ENCODE results near the gene CRYGD. TPM values are rescaled to one million over a fixed set of nuclear protein-coding genes. Genes with fewer than 3 reads are reported as not detected.
A peak's percentile ranks its signal among the peaks of the same experiment; 100 is the strongest.
"Not testable (repeated sequence)": the region's sequence is repeated elsewhere in the genome, so short reads cannot be mapped to it uniquely, and the experiment has no call there.

The CRYGD gene
- total RNA-seq = 5.7 TPM

DNA sequence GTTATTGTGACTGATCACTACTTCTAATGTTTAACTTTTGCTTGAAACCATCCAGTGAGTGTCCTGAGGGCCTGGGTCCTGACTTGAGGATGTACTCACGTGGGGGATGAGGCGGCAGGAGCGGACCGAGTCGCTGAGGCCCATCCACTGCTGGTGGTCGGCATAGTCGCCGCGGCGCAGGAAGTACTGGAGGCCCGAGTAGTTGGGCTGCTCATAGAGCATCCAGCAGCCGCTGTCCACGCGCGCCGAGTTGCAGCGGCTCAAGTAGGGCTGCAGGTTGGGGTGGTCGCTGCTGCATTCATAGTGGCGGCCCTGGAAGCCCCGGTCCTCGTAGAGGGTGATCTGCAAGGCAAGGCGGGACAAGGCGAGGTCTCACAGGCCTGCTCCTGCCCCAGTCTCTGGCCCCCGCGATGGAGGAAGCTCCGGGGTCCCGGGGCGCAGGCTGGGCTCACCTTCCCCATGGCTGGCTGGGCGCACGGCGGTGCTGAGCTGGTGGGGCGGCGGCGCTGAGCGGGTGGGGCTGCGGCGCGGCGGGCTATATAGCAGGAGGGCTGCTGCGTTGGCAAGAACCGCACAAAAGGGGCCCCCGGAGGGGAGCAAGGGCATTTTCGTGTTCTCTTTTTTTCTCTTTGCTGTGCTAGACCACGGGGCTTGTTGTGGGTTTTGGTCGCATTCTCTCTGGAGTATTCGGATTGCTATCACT, at the start of gene CRYGD:
Gene CRYGD (minus strand): TSS at position 512 of the 703 bp plus-strand sequence. CDS start 51 bp downstream, at position 461.
- peak in 2 of 3 donors; percentile 45 to 65 for DNase-seq (ENCODE audit: low read depth in 2 of 3, low spot score in 2 of 3)

DNA sequence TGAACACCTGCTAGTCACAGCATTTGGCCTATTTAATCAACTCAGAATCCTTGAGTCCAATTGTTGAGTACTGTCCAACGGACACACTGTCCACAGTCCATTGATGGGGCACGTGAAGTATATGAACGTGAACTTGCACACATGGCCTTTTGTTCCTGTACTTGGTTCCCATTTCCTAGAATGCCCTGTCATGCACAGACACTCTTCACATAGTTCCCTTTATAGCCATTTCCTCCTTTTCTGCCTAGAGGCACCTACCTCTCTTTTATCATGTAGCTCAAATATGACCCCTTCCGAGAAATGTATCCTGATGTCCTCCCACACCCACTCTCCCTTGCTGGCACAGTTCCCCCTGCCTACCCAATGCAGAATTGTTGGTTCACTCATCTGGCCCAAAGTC, 47.8 kb upstream of the CRYGD start:
- DNase-seq (ENCODE audit: low read depth in 2 of 3, low spot score in 2 of 3) = peak in 2 of 3 donors; percentile 17 to 35

DNA sequence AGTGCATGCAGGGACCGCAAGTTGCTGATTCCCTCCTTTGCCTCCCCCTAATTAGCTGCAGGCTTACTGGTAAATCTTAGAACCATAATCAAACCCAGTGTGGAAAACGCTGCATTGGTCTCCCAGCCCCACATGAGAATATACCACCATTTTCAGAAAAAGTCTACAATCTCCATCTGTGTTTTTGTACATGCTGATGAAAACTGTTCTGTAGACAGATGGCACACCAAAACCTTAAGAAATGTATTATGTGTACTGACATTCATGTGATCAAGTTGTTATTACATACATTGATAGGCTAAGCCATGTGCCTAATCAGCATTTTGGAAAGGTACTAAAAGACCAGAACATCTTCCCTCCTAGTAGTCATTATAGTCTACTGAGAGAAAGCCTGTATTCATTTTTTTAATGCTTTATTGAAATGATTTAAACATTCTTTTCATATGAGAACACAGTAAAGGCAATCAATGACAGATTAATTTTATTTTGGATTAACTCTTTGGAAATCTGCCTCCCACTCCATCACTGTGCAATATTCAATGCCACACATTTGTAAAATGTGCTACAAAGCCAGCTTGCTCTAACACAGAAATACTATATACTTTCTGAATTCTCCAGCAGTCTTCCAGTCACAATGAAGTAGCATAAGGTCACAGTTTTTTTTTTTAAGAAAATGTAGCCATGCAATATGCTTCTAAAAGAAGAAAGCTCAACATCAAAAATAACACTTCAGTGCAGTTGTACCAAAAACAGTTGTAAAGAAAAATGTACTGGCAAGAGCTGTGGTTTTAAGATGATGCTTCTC, 40.8 kb upstream of the CRYGD start:
- no peak for DNase-seq (ENCODE audit: low read depth in 2 of 3, low spot score in 2 of 3)

DNA sequence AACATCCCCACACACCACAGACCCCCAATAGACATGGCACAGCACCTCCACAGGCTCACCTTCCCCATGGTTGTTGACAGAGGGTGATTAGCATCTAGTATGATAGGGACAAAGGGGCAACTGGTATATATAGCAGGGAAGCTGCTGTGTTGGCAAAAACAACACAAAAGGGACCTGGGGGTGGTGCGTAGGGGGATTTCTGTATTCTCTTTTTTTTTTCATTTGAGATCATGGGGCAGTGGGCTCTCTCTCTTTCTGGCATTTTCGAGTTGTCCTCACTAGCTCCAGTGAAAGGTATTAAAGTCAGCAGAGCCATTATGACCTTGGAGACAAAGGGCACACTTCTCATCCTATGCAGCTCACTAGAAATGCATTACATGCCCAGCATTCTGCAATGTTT, 39.2 kb upstream of the CRYGD start, which contains the start of gene CRYGA:
Gene CRYGA (minus strand): TSS at position 101 of the 400 bp plus-strand sequence. CDS start 33 bp downstream, at position 68.
- no peak for DNase-seq (ENCODE audit: low read depth in 2 of 3, low spot score in 2 of 3)

DNA sequence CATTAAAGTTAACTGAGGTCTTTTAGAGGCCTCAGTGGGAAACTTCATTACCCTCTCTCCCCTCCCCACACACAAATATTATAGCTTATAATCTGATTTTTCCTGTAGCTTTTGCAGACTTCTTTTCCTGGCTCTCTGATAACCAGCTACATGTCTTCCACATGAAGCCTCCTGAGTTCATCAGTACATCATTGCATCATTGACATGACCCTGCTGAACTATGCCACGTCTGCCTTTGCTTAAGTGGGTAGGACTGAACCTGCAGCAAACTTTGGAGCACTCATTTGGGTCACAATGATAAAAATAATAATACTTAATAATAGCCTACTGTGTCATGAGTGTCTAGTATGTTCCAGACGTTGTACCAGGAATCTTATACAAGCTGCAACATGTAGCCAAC, 32.1 kb upstream of the CRYGD start:
- no peak for DNase-seq (ENCODE audit: low read depth in 2 of 3, low spot score in 2 of 3)

DNA sequence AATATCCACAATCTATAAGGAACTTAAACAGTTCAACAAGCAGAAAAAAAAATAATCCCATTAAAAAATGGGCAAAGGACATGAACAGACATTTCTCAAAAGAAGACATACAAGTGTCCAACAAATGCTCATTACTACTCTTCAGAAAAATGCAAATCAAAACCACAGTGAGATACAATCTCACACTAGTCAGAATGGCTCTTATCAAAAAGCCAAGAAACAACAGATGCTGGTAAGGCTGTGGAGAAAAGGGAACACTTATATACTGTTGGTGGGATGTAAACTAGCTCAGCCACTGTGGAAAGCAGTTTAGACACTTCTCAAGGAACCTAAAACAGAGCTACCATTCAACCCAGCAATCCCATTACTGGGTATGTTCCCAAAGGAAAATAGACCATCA, 28.8 kb upstream of the CRYGD start:
- no peak for DNase-seq (ENCODE audit: low read depth in 2 of 3, low spot score in 2 of 3)

DNA sequence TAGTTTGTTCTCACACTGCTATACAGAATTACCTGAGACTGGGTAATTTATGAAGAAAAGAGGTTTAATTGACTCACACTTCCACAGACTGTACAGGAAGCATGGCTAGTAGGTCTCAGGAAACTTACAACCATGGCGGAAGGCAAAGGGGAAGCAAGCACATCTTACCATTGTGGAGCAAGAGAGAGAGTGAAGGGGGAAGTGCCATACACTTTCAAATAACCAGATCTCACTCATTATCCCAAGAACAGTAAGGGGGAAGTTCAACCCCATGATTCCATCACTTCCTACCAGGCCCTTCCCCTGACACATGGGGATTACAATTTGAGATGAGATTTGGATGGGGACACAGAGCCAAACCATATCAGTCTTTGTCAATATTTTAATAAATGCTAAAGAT, 26.6 kb upstream of the CRYGD start:
- no peak for DNase-seq (ENCODE audit: low read depth in 2 of 3, low spot score in 2 of 3)

DNA sequence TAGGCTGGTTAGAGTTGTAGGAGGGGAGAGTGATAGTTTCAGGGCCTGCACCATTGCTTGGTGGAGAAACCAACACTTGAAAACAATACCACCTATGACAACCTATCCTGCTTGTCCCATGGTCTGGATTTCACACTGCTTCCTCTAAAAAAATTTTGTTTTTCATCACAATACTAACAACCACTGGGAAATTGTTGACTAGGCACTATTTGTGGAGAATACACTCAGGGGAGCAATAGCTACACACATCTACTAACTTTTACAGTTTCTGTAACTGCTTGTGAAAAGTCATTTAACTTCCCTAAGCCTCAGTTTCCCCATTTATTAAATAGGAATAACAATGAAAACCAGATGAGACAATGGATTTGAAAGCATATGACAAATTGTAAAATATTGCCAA, 25.8 kb upstream of the CRYGD start:
- no peak for DNase-seq (ENCODE audit: low read depth in 2 of 3, low spot score in 2 of 3)

DNA sequence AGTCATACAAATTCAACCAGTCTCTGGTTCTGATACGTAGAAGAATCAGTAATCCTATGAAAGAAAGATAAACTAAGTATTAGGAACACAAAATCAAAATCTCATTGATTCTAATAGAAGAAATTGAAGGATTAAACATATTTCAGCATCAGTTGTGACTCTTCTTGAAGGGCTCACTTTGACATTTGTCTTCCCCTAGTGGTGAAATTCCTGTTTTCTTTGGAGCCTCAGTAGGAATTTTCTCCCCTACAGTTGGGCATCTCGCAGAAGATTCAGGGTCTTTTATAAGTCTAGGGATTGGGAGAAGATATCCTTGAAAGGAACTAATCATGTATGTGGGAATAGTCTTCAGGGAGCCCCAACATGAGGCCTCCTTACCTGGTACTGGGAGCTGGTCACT, 24.5 kb upstream of the CRYGD start:
- DNase-seq (ENCODE audit: low read depth in 2 of 3, low spot score in 2 of 3) = no peak

DNA sequence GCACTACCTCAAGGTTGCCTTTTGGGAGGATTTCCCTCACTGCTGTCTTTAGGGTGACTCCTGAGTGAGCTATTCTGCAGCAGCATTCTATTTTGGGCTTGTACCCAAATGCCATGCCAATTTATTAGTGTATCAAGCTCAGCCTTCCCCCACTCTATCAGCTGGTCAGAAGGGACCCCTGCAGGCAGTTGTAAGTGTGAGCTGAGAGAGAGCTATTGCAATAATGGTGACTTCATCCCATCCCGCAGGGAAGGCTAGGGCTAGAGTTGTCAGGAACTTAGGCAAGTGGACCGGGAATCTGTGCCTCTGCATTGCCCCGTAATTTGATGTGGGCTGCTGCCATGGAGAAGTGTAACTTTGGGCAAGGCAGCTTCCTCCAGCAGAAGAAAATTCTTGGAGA, 23.4 kb upstream of the CRYGD start:
- DNase-seq (ENCODE audit: low read depth in 2 of 3, low spot score in 2 of 3) = no peak

DNA sequence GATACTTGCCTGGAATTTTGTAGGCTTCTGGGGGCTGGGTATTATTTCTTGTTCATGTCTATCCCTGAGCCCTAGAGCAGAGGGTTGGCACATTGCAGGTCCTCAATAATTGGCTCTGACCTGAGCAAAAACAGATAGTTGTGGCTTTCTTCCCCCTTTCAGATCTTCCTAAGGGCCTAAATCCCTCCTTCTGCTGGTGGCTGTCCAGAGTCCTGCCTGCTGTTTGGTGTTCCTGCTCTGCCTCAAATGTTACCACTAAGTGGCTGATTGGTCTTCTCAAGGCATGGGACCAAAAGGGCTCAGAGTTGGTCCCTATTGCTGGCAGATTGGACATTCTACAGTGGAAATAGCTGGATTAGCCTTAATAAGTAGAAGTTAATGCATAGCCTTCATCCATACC, 22.7 kb upstream of the CRYGD start:
- DNase-seq (ENCODE audit: low read depth in 2 of 3, low spot score in 2 of 3) = no peak

DNA sequence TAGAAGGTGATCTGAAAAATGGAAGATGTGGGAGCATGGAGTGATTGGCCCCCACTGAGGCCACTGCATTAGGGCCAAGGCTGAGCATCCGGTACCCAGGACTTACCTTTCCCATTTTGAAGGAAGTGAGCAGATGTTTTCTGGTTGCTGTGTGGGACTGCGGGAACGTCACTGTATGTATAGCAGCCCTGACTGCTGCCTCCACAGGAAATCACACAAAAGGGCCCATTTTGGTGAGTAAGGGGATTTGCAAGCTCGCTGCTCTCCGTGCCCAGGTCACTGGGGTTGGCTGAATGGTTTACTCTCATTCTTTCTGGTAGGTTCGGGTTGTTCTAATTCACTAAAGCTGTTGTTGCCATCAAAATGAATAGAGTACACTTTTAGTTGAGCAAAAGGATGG, 21.7 kb upstream of the CRYGD start, which contains the start of gene CRYGB:
Gene CRYGB (minus strand): TSS at position 153 of the 400 bp plus-strand sequence. CDS start 38 bp downstream, at position 115.
- DNase-seq (ENCODE audit: low read depth in 2 of 3, low spot score in 2 of 3) = no peak

DNA sequence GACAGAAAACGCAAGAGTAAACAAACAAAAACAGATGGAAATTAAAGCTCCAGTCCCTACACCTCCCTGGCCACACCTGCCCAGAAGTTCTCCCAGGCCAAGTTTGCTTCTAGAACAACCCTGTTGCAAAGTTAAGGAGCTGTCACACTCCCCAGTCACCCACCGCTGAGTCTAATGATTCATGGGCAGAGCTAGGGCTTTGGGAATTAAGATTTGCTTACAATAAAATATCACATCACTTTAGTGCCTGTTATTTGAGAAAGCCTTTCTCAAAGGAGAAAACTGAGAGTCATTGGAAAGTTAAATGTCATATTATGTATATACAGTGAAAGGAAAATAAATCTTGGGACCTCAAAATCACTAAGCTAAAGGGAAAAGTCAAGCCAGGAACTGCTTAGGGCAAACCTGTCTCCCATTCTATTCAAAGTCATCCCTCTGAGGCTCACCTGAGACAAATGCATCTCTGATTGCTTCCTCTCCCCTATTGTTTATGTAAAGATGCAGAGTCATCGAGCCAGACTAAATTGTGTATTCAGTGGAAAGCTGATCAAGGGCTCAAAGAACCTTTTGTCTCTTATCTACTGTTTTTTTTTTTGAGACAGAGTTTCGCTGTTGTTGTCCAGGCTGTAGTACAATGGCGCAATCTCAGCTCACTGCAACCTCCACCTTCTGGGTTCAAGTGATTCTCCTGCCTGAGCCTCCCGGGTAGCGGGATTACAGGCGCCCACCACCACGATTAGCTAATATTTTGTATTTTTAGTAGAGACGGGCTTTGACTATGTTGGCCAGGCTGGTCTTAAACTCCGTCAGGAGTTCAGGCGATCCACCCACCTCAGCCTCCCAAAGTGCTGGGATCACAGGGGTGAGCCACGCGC, 18.8 kb upstream of the CRYGD start:
- no peak for DNase-seq (ENCODE audit: low read depth in 2 of 3, low spot score in 2 of 3)

DNA sequence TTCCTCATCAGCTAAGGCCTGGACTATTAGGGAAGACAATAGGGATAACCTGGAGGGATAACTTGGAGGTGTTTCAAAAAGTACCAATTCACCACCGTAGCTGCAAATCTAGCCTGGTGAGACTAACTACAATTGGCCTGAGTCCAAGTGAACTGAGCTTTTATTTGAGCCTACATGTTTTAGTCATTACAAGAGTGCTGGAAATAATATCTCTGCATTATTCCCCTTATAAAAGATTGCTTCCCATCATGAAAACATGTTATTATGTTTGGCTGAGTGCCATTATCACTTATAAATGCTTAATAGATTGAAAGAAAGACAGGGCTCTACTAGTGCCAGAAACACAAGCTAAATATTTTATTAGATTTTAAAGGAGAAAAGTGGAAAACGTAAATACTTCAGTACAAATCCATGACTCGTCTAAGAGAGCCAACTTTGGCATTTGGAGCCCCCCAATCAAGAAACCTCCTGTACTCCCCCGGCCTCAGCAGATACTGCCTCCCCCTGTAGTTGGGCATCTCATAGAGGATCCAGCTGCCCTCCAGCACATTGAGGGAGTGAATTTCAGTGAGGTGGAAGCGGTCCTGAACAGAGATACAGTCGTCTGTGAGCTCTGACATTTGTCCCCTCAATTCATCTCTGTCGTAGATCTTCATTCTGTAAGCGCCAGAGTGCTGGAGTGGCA, 18.1 kb upstream of the CRYGD start:
- no peak for DNase-seq (ENCODE audit: low read depth in 2 of 3, low spot score in 2 of 3)

DNA sequence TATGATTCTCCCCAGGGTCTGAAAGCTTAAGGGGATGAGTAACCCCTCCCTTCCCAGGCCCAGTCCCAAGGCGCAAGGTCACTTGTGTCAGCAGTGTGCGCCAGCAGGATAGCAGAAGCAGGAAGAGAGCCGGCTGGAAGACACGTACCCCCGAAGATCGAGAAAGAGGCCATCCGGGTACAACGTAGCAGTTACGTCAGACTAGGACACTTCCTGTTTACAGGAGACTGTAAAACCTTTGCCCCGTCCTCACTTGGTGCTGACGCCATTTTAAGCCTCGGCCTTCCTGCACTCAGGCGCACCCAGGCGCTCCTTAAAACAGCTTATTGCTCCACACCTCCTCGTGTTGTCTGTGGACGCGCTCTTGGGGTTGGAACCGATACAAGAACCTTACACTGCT, 15.1 kb upstream of the CRYGD start:
- no peak for DNase-seq (ENCODE audit: low read depth in 2 of 3, low spot score in 2 of 3)

DNA sequence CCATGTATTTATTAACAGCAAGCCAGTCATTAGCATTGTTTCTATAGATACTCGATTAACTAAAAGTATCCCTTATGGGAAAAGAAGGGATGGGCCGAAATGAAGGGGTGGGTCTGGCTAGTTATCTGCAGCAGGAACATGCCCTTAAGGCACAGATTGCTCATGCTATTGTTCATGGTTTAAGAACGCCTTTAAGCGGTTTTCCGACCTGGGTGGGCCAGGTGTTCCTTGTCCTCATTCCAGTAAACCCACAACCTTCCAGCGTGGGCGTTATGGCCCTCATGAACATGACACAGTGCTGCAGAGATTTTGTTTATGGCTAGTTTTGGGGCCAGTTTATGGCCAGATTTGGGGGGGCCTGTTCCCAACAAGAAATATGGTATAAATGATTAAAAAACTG, 14.0 kb upstream of the CRYGD start:
- not testable (repeated sequence) for DNase-seq (ENCODE audit: low read depth in 2 of 3, low spot score in 2 of 3)

DNA sequence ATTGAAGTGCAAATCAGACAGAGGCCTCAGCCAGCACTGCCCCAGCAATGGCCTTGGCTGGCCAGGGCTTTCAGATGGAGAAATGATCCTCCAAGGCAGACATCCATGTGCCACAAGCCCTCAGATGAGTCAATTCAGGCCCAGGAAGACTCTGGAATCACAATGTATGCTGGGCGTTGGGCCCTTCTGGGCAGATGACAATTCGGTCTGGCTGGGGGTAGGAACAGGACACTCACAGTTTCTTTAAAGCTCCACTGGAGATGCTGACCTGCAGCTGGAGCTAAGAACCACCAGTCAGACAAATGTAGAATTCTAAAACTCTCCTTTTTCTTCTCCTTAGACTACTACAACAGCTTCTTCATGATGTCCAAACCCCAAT, 12.4 kb upstream of the CRYGD start:
- DNase-seq (ENCODE audit: low read depth in 2 of 3, low spot score in 2 of 3) = no peak

DNA sequence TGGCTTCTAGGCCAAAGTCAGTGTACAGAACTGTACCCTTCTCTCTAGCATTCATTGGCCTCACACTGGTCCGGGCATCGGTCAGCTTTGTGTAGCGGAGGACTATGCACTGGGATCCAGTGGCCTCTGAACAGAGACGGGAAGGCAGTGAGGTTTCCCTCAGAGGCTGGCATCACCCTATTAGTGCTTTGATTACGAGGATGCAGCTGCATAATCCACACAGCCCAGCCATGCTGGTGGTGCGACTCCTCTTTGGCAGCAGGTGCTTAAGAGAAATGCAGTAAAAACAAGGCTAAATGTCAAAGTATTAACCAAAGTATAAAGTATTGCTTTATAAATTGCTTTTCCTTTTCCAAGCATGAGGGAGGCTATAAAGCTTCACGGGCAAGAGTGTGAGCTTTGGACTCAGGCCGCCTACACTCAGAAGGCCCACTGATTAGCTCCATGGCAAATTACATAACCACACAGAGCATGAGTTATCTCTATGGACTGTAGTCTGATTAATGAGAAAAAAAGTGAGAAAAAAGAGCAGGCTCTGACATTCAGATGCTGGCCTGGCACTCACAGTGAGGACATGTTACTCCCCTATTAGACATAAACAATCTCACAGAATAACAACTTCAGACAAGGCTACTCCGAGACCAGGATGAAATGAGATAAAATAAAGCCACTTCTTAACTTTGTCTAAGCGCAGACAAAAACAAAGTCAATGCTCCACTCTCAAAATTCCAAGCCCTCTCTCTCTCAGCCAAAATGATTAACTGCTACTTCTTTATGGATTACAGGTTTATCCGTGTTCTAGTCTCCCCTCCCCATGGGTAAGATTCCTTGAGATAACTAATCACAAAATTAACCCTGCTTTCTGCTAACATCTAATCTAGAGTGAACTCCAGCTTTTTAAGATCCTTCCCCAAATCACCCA, 11.7 kb upstream of the CRYGD start:
- DNase-seq (ENCODE audit: low read depth in 2 of 3, low spot score in 2 of 3) = no peak

DNA sequence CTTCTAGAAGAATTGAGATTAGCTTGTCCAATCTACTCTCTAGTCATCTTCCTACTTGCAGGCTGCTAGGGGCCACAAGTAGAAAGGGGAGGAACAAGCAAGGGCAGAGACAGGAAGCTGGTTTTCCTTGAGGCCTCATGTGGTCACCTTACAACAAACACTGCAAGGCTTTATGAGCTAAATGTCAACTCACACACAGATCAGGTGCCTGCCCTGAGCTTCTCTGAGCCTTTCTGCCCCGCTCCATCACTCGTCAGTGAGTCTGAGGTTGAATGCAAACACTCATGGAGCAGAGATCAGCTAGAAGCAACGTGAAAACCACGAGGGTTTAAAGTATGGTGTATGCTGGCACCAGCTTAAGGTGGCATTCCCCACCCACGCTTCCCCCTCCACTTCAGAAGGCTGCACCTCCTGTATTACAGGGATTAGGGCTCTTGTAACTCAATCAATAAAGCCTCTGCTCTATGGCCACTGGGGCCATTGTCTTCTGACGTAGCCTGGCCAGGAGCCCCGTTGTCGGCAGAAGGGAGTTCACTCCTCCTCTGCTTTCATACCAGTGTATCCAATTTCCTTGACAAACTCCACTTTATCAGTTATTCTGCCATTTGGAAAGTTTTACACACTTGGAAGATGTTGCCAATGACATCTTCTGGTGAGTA, 10.7 kb upstream of the CRYGD start:
- peak in 2 of 3 donors; percentile 20 to 51 for DNase-seq (ENCODE audit: low read depth in 2 of 3, low spot score in 2 of 3)
